Subcutaneous adipose tissue (tissue), 4 donors: ENCODE results near the gene RASGRP3. TPM values are rescaled to one million over a fixed set of nuclear protein-coding genes. Genes with fewer than 3 reads are reported as not detected.

ENCODE experiments used
- total RNA-seq, 4 donors: library from RNA; depleted of rRNA; stranded (reverse); fragments of >200 nt; gene quantifications; one replicate each; pipeline ENCODE4 v1.1.0, GENCODE V29; 2016
- TF ChIP-seq, protein P1 (sequence below): fragments of 450-650 bp; IDR thresholded peaks from one replicate; pipeline ENCODE4 v1.5.1; 2016; ENCODE audit warnings: low read depth, mild to moderate bottlenecking, control low read depth, antibody characterized with exemption, moderate library complexity

The RASGRP3 gene
- total RNA-seq, 4 donors from 2014 or later: 9.5 to 63.9 (median 33.2) TPM

DNA sequence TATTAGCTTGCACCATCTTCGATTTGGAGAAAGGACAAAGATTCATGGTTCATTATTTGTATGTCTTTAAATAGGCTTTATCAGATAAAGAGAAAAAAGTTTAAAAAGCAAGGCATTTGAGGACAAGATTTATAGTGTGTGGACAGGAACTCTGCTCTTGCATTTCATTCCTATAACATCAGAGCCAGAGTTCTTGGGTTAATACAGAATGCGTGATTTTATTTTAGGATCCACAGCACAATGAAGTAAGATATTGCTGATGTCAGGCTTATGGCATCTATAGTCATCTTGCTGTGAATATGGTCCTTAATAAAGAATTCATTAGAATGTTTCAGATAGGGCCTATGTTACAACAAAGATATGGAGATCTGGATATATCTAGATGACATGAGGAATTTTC is 19.7 kb downstream of the RASGRP3 start:
- TF ChIP-seq, protein P1, sequence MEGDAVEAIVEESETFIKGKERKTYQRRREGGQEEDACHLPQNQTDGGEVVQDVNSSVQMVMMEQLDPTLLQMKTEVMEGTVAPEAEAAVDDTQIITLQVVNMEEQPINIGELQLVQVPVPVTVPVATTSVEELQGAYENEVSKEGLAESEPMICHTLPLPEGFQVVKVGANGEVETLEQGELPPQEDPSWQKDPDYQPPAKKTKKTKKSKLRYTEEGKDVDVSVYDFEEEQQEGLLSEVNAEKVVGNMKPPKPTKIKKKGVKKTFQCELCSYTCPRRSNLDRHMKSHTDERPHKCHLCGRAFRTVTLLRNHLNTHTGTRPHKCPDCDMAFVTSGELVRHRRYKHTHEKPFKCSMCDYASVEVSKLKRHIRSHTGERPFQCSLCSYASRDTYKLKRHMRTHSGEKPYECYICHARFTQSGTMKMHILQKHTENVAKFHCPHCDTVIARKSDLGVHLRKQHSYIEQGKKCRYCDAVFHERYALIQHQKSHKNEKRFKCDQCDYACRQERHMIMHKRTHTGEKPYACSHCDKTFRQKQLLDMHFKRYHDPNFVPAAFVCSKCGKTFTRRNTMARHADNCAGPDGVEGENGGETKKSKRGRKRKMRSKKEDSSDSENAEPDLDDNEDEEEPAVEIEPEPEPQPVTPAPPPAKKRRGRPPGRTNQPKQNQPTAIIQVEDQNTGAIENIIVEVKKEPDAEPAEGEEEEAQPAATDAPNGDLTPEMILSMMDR: no peak

DNA sequence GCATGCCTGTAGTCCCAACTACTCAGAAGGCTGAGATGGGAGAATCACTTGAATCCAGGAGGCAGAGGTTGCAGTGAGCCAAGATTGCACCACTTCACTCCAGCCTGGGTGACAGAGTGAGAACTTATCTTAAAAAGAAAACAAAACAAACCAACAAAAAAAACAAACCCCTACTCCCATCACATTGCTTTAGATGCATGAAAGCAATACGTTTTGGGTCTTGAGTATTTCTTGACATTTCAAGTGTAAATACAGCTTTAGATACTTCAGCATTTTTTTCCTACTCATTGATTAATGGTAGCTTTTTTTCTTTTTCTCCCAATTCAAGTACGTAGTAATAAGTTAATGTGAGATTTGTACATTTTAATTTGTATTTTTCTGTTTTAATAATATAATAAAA is 20.3 kb downstream of the RASGRP3 start:
- TF ChIP-seq, protein P1: no peak

DNA sequence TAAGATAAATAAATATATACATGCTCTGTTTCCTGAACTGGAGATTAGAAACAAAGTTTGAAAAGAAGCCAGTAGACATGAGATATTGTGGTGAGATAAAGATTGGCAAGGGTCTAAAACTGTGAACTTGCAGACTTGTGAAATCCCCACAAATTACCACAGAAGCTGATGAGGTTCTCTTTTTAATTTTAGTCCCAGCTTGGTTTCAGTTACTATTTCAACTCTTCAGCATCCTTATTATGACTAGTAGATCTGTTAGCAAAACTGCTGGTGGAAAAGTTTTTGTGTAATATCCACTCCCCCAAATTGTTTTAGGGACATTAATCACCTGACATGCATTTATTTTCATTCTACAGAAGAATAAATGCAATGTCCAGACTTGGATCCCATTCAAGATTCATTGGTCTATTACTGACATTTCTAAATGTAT is 20.8 kb downstream of the RASGRP3 start:
- TF ChIP-seq, protein P1: no peak

DNA sequence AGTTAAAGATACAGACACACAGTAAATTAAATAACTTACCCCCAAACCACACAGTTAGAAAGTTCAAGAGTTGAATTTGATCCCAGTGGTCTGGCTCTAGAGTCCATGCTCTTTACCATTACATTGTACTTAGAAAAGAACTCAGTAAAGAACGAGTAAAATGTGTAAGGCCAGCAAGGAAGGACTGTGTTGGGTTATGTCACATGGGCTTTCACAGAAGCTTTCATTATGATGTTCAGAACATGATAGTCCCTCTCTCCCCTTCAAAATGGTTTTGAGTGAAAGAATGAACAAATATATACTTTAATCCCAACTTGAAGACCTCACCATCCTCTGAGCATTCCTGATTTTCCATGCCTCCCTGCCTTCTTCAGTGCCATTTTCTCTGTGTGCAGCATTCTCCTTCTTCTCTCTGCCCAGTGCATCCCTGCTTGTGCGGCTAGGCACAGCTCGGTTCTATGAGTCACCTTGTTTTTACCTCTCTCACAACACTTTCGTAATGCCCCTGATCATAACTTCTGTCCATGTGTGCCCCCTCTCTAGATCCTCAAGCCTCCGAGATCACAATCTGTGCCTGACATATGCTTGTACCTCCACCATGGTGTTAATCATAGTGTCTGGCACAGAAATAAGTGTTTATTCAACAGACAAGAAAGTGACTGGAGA is 22.0 kb downstream of the RASGRP3 start:
- TF ChIP-seq, protein P1: no peak

DNA sequence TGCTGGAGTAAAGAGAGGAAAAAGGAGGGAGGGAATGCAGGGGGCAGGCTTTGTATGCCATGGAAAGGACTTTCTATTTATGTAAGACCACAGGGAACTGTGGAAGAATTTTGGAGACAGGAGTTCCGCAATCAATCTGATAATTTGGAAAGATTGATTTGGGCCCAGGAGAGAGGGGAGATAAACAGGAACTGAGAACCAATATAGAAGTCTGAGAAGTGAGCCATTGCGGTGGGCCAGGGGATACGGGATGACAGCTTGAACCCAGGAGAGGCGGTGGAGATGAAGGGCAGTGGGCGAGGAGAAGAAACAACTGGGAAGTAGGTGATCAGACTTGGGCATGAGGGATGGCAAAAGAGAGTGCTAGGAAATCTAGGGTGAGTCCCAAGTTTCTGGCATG is 23.7 kb downstream of the RASGRP3 start:
- TF ChIP-seq, protein P1: no peak

DNA sequence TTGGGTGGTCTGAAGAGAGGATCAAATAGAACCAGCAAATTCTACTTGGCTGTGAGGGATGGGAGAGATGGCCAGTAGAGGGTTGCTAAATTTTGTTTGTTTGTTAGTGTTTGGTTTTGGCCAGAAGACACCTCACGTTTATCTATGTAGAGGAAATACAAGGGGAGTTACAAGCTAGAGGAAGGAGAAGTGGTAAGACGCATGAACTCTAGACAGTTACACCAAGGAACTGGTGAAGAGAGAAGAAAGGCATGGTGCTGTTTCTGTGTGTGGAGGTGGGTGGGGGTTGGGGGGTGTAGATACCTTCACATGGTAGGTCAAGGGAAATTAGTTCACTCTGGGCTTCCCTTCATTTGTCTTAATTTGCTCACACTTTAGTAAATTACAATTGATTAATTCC is 25.6 kb downstream of the RASGRP3 start:
- TF ChIP-seq, protein P1: no peak

DNA sequence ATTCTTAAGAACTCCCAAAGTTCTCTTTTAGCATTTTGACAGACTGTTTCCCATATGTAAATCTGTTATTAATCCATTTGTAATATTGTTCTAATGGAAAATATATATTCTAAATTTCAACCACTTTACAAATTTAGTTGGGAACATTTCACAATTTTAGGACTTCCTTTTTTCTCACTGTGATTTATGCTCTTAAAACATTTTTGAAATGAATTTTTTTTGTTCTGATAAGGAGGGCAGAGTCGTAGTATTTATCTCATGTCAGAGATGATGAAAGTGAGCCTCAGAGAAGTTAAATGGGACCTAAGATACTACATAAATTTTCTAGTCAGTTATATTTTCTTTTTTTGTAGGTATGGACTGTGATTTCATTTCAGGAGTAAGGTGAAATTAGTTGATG is 26.6 kb downstream of the RASGRP3 start:
- TF ChIP-seq, protein P1: no peak
